Right ventricle myocardium inferior (tissue), 1 donor: ENCODE data around the gene CLDN12. TPM values are rescaled to one million over a fixed set of nuclear protein-coding genes. Genes with fewer than 3 reads are reported as not detected.
"Not testable (repeated sequence)": the region's sequence is repeated elsewhere in the genome, so short reads cannot be mapped to it uniquely, and the experiment has no call there.

ENCODE experiments used
- ATAC-seq: fragments of 200-7000 bp; cut with Tn5 transposase; one replicate; pipeline ENCODE4 v1.9.1; 2020; ENCODE audit warnings: mild to moderate bottlenecking, moderate library complexity
- DNase-seq: peaks from one replicate; pipeline ENCODE4 v3.0.0; 2021; ENCODE audit errors: missing footprints
- intact Hi-C: fragments of 100-400 bp; cut with DNase I; formaldehyde crosslinking; loops from one replicate; pipeline ENCODE4 v1.11.0; 2022
- total RNA-seq: library from RNA; stranded (reverse); fragmentation: NEBNext Ultra II Directional; extraction: Animal tissue kit (Norgen Biotek cat#: 25700); gene quantifications from one replicate; pipeline ENCODE4 v1.2.1, GENCODE V29; 2021
- donor health status: DM: no; HTN: yes; CAD: no; lungs with severe emphysema.

The CLDN12 gene
- total RNA-seq, 1 donor from 2014 or later = 34.1 TPM

GRCh38 chr7:90425376-90425775, 22.1 kb downstream of the CLDN12 start:
- DNase-seq = no peak
- no peak for ATAC-seq
- intact Hi-C loops = loop anchor here (5.0 kb wide), 1 partner anchor 163 kb away; no protein-coding TSS in a partner anchor

DNA sequence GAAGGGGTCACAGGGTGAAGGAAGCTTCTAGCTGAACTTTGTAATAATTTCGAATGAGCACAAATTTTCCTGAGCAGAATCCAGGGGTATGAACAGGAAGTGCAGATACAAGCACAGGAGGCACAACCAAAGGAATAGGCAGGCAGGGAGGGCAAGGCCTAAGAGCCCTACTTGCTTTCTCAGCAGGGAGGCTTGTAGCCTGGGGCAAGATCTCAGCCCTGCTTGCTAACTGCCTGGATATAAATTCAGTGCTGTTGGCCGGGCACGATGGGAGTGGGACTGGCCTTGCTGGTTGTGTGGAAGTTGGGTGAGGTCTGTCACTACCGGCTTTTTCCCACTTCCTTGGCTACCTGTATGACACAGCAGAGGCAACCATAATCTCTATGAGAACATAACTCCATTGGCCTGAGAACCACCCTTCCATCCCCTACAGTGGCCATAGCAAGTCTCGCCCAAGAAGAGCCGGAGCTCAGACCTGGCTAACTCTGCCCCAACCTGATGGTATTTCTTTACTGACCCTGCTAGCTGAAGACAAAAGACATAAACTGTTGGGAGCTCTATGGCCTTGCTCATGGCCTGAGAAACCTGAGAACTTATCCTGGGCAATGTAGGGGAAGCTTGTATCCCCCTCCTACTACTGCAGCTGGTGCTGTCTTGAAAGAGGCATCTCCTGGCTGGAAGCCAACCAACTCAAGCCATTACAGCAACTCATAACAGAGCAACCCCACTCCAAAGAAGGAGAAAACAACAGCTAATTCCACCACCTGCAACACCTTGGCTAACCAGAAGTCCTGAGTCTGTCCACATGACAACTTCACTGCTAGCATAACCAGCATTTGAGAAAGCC, 27.6 kb downstream of the CLDN12 start:
- ATAC-seq (no peak), DNase-seq (no peak)
- intact Hi-C loops = no loop called here

DNA sequence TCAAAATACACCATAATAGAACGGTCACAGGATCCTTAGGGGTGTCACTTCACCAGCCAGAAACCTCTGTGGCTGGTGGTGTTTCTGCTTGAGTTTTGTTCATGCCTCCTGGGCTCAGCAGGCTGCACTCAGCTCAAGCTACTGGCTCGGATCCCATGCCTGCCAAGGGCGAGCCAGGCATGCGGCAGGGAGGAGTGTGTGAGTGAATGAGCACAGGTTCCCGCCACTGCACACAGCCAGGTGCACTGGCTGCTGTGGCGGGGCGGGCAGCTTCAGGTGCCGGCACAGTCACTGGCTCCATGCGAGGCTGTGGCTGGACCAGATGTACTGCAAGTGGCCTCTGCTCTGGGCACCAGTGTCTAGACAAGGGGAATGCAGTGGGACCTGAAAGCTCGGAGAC, 29.5 kb downstream of the CLDN12 start:
- intact Hi-C loops = no loop called here
- DNase-seq (peak; percentile 65), ATAC-seq (no peak)

DNA sequence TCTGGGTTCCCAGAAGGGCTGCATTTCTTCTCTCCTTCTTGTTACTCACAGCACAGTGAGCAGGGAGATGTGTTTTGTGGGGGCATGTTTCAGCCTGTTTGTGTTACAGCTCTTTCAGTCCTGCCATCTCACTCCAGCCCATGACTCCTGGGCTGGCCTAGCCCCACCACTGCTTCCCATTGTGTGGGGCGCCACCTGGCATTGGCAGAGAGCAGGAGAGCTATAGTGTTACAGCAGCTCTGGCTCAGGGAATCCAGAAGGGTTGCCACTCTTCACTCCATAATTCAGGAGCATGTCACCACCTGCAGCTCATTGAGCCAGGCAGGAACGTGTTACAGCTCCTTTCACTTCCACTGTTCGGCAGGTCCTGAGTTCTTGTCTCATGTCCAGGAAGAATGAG, 30.0 kb downstream of the CLDN12 start:
- intact Hi-C loops = no loop called here
- DNase-seq (no peak), ATAC-seq (no peak)

DNA sequence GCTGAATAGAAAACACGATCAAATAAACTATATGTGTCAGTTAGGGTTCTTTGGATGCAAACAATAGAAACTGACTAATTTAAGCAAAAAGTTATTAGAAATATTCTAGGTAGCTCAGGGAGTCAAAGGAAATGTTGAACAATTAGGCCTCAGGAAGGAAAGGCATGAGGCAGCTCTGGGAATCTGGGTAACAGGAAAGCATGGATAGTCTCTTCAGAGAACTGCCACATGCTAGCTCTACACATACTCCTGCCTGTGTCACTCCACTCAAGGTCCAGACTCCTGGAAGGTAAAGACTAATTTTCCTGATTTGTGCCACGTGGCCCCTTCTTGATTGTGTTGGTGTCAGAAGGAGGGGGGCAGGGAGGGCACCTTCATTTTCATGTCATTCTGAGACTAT, 42.4 kb downstream of the CLDN12 start:
- DNase-seq = no peak
- no peak for ATAC-seq
- intact Hi-C loops = no loop called here

DNA sequence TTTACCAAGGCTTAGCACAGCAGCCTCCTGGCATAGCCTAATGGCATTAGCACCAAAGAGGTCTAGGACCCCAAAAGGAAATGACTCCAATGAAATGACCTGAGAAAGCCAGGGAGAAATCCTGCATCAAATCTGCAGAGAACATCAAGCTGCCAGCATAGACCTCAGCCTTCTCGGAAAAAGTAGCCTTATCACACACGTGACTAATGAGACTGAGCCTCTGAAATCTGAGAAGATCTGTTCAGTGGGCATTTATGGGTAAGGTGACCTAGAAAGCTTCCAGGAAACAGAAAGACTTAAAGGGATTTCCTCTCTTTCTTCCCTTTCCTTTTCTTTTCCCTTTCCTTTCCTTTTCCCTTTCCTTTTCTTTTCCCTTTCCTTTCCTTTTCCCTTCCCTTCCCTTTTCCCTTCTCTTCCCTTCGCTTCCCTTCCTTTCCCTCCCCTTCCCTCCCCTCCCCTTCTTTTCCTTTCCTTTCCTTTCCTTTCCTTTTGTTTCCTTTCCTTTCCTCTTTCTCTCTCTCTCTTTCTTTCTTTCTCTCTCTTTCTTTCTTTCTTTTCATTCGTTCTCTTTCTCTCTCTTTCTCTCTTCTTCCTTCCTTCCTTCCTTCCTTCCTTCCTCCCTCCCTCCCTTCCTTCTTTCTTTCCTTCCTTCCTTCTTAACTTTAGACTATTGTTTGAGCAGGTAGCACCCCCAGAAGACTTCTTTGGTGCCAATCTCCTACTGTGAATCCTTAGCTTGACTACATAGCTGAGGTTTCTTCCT, 43.1 kb downstream of the CLDN12 start:
- DNase-seq (no peak), ATAC-seq (no peak)
- intact Hi-C loops = no loop called here

- ATAC-seq = no peak
- no peak for DNase-seq
- intact Hi-C loops = loop anchor here (10.0 kb wide), 1 partner anchor 381 kb away; no protein-coding TSS in a partner anchor
These were observed 50.1 kb downstream of the CLDN12 start for GRCh38 chr7:90453259-90453891.

DNA sequence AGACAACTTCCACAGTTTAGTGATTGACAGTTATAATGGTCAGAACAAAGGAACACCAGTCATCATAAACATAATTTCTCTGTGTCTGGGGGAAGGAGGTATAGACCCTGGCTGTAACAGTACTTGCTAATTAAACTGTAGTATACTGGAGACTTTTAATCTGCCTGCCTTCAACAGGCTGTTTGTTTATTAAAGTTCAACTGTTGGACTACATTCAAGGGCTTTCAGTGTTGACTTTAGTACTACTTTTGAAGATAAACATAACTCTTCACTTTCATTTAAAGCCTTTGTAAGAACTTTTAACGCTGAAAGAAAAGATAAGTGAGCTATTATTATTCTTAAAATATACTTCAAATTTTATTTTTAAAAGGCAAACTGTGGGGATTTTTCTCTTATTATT, 50.7 kb downstream of the CLDN12 start:
- no peak for ATAC-seq
- no peak for DNase-seq
- intact Hi-C loops = loop anchor here (10.0 kb wide), 1 partner anchor 381 kb away; no protein-coding TSS in a partner anchor

GRCh38 chr7:90455163-90456030, 52.1 kb downstream of the CLDN12 start:
- DNase-seq = no peak

GRCh38 chr7:90458104-90458503, 54.8 kb downstream of the CLDN12 start:
- ATAC-seq (no peak), DNase-seq (no peak)
- intact Hi-C loops = loop anchor here (5.0 to 10.0 kb wide), 4 partner anchors 74 to 574 kb away; no protein-coding TSS in a partner anchor

More at GRCh38 chr7:90455163-90456030, 52.1 kb downstream of the CLDN12 start:
- intact Hi-C loops = loop anchor here (5.0 to 10.0 kb wide), 4 partner anchors 77 to 577 kb away; no protein-coding TSS in a partner anchor
- ATAC-seq = peak; percentile 63

GRCh38 chr7:90459888-90460287, 56.6 kb downstream of the CLDN12 start:
- ATAC-seq = no peak
- intact Hi-C loops = loop anchor here (5.0 to 10.0 kb wide), 4 partner anchors 72 to 572 kb away; no protein-coding TSS in a partner anchor
- no peak for DNase-seq

DNA sequence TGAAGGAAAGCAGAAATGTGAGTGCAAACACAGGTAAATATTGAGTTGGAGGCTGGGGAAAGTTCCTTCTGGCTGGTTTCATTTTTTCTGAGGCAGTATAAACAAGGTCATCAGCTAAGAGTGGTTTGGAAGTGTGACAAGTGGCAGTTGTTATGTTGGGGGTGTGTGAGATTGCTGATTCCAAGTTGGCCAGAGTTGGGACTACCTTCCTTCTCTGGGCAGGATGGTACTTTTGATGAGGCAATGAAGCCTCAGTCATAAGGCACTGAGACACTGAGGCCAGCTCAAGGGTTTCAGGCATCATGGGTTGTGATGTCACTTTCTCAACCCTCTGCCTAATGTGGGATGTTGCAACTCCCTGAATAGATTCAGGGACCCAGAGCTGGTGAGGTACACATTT, 58.0 kb downstream of the CLDN12 start:
- intact Hi-C loops = no loop called here
- ATAC-seq (peak; percentile 34), DNase-seq (no peak)

GRCh38 chr7:90463151-90463628, 59.9 kb downstream of the CLDN12 start:
- DNase-seq, intact Hi-C loops, ATAC-seq: not testable (repeated sequence)

Other genes starting within 250 kb of the CLDN12 start
- 1.4 TPM for gene STEAP1, start 249.0 kb upstream of the CLDN12 start, total RNA-seq
- 10.8 TPM for gene STEAP2, start 191.7 kb upstream of the CLDN12 start, total RNA-seq
- gene CFAP69, start 158.3 kb upstream of the CLDN12 start, total RNA-seq = 1.6 TPM
- gene FAM237B, start 82.2 kb upstream of the CLDN12 start, total RNA-seq = not detected
- 24.8 TPM for gene GTPBP10, start 56.7 kb upstream of the CLDN12 start, total RNA-seq
- not detected for gene PTTG1IP2, start 66.2 kb downstream of the CLDN12 start, total RNA-seq
- 26.3 TPM for gene CDK14, start 192.9 kb downstream of the CLDN12 start, total RNA-seq